Activated CD4-positive, alpha-beta T cell treated with anti-CD3 and anti-CD28 coated beads, Interleukin-2, Interleukin-4, amounts not matched to agents 100 ng/mL and 50 ng/mL, durations not matched to agents 16 hours and 8 hours (primary cell): ENCODE data around the gene MPHOSPH6.
A peak's percentile ranks its signal among the peaks of the same experiment; 100 is the strongest.
"Not testable (repeated sequence)": the region's sequence is repeated elsewhere in the genome, so short reads cannot be mapped to it uniquely, and the experiment has no call there.

Source experiments
- DNase-seq: peaks from one replicate; pipeline ENCODE4 v3.0.0-alpha.2; 2020; ENCODE audit warnings: low spot score

Gene MPHOSPH6

DNA sequence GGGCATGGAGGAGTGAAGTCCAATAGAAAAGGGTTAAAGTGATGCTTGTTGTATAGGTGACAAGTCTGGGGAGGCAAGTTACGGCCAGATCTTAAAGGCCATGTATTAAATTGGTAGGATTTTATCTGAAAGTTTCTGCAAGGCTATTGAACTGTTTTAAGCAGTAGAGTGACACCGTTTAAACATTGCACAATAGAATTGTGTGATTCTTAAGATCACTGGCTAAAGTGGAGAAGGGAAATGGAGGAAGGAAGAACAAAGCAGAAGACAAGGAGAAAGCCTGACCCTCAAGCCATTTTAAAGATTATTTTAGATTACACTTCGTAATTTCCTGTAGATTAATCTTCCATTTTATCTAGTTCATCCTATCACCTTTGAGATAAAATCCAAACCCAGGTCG, 5.6 kb upstream of the MPHOSPH6 start:
- DNase-seq: no peak

DNA sequence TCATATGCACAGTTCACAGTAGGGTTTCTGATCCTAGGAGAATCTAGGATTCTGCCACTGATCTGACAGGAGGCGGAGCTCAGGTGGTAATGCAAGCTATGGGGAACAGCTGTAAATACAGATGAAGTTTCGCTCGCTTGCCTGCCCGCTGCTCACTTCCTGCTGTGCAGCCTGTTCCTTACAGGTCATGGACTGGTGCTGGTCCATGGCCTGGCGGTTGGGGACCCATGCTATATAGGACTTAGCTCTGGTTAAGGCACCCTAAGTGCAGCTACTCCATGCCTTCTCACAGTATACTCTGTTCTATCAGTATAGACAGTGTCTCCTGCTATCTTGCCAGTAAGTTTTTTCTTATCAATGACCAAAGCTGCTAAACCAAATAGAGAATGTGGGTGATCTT, 2.4 kb downstream of the MPHOSPH6 start:
- no peak for DNase-seq

GRCh38 chr16:82160226-82160625, 9.8 kb downstream of the MPHOSPH6 start:
- no peak for DNase-seq

GRCh38 chr16:82157836-82158235, 12.2 kb downstream of the MPHOSPH6 start:
- no peak for DNase-seq

GRCh38 chr16:82157534-82157812, 12.6 kb downstream of the MPHOSPH6 start:
- DNase-seq: no peak

- no peak for DNase-seq
Observed at GRCh38 chr16:82156761-82157533, 13.1 kb downstream of the MPHOSPH6 start.

GRCh38 chr16:82152641-82153112, 17.3 kb downstream of the MPHOSPH6 start:
- no peak for DNase-seq

- DNase-seq: no peak
Observed at GRCh38 chr16:82152196-82152595, 17.8 kb downstream of the MPHOSPH6 start.

- no peak for DNase-seq
Observed at GRCh38 chr16:82150549-82150948, 19.5 kb downstream of the MPHOSPH6 start.

DNA sequence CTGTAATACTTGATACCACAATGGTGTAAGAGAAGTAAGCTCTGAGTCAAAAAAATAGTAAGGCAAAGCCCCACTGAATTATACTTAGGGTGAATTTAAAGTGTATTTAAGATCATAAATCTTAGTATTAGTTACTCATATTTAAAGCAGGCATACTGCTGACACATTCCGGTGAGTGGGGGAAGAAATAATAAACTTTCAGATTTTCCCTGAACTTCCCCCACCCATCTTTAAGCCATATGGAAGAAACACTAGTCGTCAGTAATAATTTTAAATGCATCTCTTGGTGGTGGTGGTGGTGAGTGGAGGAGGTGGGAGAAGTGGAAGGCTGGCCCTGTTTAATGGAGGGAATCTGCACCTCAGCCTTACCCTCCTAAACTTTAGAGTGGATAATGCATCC, 20.5 kb downstream of the MPHOSPH6 start:
- no peak for DNase-seq

- DNase-seq: no peak
Observed at GRCh38 chr16:82147546-82147945, 22.5 kb downstream of the MPHOSPH6 start.

DNA sequence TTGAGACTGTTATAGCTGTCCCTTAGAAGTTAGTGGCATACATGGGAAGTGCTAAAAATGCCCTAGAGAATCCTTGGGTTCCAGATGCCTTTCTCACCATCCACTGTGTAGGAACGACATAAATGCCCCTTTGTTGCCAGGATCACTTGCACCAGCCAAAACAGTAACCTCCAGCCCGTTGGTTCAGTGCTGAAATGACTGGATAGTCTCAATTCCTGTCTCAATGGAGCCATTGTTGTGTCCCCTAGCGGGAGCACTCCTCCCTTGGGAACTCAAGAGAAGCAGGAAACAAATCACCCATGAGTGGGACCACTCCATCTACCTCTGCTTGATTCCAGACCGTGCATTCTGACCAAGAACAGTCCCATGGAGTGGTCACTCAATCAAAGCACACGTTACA, 23.1 kb downstream of the MPHOSPH6 start:
- no peak for DNase-seq

DNA sequence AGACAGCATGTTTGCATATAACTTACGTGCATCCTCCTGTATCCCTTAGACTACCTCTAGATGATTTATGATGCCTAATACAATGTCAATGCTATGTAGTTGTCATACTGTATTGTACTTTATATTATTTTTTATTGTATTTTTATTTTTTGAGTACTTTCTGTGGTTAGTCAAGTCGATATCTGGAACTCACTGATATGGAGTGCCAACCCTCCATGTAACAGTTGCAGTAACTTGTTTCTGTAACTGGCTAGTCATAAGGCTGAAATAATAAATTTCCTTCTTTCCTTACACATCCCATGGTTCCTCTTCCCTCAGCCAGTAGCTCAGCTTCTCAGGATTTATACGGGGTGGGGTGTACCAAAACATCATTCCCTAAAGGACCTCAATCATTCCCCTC, 23.5 kb downstream of the MPHOSPH6 start:
- DNase-seq: no peak

GRCh38 chr16:82139286-82139571, 30.8 kb downstream of the MPHOSPH6 start:
- DNase-seq: not testable (repeated sequence)

GRCh38 chr16:82138478-82139285, 31.3 kb downstream of the MPHOSPH6 start:
- no peak for DNase-seq

GRCh38 chr16:82137822-82138167, 32.2 kb downstream of the MPHOSPH6 start:
- no peak for DNase-seq

DNA sequence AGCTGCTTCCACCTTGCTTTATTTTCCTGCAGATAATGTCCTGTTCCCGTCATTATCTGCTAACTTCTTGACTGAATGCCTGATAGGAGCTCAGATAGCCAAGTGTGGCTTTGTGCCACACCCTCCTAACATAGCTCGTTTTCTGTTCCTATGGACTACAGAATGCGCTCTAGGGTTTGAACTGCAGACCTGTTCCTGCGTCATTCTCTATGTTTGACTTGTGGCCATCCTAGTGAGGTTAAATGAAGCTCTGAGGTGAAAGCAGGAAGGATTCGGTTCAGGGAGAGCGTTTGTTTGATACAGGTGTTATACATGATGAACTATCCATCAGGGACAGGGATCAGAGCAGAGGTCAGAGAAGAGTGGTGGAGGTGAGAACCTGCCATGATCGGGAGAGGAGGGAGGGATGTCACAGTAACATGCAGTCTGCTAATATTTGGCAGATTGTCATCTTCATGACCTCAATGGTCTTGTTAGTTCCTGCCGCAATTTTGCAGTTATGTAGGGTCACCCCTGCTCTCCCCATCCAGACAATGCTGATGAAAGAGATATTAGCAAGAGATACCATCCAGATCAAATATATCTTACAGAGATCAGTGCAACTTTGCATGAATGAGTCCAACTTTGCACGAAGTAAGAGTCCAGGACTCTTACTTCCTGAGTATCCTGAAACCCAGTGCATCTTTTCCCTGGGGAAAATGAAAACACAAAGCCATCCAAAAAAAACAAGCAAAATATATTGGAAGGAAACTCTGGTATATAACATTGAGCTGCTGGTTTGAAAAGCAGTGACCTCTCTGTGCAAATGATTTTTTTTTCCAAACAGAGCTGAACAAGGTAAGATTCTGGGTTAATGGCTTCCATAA, 32.8 kb downstream of the MPHOSPH6 start:
- no peak for DNase-seq

- DNase-seq: no peak
Observed at GRCh38 chr16:82135844-82136243, 34.2 kb downstream of the MPHOSPH6 start.

GRCh38 chr16:82134846-82135245, 35.2 kb downstream of the MPHOSPH6 start:
- no peak for DNase-seq

GRCh38 chr16:82133798-82134197, 36.2 kb downstream of the MPHOSPH6 start:
- DNase-seq: peak; percentile 50

GRCh38 chr16:82129881-82130280, 40.1 kb downstream of the MPHOSPH6 start:
- DNase-seq: no peak

DNA sequence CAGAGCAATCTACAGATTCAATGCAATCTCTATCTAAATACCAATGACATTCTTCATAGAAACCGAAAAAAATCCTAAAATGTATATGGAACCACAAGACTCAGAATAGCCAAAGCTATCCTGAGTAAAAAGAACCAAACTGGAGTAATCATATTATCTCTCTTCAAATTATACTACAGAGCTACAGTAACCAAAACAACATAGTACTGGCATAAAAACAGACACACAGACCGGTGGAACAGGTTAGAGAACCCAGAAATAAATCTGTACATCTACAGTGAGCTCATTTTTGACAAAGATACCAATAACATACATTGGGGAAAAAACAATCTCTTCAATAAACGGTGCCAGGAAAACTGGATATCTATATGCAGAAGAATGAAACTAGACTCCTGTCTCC, 45.4 kb downstream of the MPHOSPH6 start:
- no peak for DNase-seq

- DNase-seq: no peak
Observed at GRCh38 chr16:82119405-82119804, 50.6 kb downstream of the MPHOSPH6 start.
